Mucosa of descending colon (tissue), 3 donors: Measurements from ENCODE around the gene CAPZA2. TPM values are rescaled to one million over a fixed set of nuclear protein-coding genes. Genes with fewer than 3 reads are reported as not detected.

Experiments
- ATAC-seq: fragments of 200-7000 bp; cut with Tn5 transposase; one replicate; pipeline ENCODE4 v1.9.1; 2020; ENCODE audit warnings: mild to moderate bottlenecking, moderate library complexity
- DNase-seq, 3 donors: peaks; one replicate each; pipeline ENCODE4 v3.0.0-alpha.2; 2020
- H3K36me3 ChIP-seq: fragments of 200-600 bp; one replicate; pipeline ENCODE4 v1.8.0; 2021; ENCODE audit warnings: low read depth, mild to moderate bottlenecking
- H3K4me1 ChIP-seq: fragments of 200-600 bp; one replicate; pipeline ENCODE4 v1.8.0; 2021; ENCODE audit warnings: low read depth, mild to moderate bottlenecking
- H3K4me3 ChIP-seq: fragments of 200-600 bp; one replicate; pipeline ENCODE4 v1.8.0; 2021; ENCODE audit warnings: mild to moderate bottlenecking
- H3K9me3 ChIP-seq: fragments of 200-600 bp; one replicate; pipeline ENCODE4 v1.8.0; 2021; ENCODE audit warnings: mild to moderate bottlenecking
- intact Hi-C, 2 donors: fragments of 100-400 bp; cut with DNase I in 1 of 2; cut with micrococcal nuclease in 1 of 2; formaldehyde crosslinking; loops; one replicate each; pipeline versions ENCODE4 v1.11.0 to v1.11.1; 2022; cut with DNase I, micrococcal nuclease
- total RNA-seq, 3 donors: library from RNA; stranded (reverse); fragmentation: NEBNext Ultra II Directional in 2 of 3; extraction: Animal tissue kit (Norgen Biotek cat#: 25700) in 2 of 3; gene quantifications; one replicate each; pipeline versions ENCODE4 v1.2.1 to v1.2.4, GENCODE V29; 2021 to 2023
- TF ChIP-seq, protein P1 (sequence below): fragments of 200-600 bp; IDR thresholded peaks from one replicate; pipeline ENCODE4 v1.8.0; 2022; ENCODE audit warnings: antibody characterized with exemption, mild to moderate bottlenecking
- donor health status: DM: no; HTN: no; CAD: no; lungs with moderate emphysema.
- donor health status: DM: no; HTN: no; CAD: no.
- donor health status: DM: no; HTN: yes; CAD: no.

Gene CAPZA2
- total RNA-seq, 3 donors from 2014 or later: 161 to 303 (median 221) TPM

DNA sequence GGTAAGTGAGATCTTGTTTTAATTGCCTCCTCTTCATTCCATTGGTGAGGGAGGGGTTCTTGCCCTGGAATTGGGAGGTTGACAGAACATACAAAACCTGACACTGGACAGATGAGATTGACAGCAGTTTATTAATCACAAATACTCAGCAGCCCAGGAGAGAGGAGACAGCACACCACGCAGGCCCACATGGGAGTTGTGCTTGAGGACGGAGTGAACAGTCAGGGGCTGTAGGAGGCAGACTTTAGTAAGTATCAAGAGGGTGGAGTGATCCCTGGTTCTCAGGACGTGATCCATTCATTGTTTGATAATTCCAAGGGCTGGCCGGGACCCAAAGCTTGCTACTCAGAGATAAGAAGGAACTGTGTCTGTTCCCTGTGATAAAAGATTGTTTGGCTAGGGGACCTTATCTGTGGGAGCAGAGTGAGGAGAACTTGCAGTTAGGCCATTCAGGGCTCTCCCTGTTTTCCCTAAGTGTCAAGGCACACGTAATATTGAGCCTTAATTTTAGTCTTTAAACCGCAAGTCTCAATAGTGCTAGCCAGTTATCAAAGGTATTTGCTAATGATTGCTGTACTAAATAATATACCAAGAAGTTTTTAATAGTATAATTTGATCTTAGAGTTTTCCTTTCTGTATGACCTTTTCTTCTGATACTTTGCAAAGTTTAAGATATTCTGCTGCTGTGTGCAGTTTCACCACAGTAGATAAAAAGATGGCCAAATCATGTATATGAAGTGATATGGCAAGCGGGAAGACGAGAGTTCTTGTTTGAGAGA, 14.5 kb downstream of the CAPZA2 start:
- intact Hi-C loops: no loop called here
- DNase-seq: peak; percentile 50 to 68 (median 52)
- Histone ChIP-seq H3K36me3 (no peaks in the 10 kb centered on the region), H3K4me3 (no peak overlapping the region), H3K4me1 (peaks cover 20% of the 10 kb centered on the region), H3K9me3 (no peaks in the 10 kb centered on the region)
- peak; percentile 91 for ATAC-seq
- TF ChIP-seq, protein P1, sequence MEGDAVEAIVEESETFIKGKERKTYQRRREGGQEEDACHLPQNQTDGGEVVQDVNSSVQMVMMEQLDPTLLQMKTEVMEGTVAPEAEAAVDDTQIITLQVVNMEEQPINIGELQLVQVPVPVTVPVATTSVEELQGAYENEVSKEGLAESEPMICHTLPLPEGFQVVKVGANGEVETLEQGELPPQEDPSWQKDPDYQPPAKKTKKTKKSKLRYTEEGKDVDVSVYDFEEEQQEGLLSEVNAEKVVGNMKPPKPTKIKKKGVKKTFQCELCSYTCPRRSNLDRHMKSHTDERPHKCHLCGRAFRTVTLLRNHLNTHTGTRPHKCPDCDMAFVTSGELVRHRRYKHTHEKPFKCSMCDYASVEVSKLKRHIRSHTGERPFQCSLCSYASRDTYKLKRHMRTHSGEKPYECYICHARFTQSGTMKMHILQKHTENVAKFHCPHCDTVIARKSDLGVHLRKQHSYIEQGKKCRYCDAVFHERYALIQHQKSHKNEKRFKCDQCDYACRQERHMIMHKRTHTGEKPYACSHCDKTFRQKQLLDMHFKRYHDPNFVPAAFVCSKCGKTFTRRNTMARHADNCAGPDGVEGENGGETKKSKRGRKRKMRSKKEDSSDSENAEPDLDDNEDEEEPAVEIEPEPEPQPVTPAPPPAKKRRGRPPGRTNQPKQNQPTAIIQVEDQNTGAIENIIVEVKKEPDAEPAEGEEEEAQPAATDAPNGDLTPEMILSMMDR: no peak

DNA sequence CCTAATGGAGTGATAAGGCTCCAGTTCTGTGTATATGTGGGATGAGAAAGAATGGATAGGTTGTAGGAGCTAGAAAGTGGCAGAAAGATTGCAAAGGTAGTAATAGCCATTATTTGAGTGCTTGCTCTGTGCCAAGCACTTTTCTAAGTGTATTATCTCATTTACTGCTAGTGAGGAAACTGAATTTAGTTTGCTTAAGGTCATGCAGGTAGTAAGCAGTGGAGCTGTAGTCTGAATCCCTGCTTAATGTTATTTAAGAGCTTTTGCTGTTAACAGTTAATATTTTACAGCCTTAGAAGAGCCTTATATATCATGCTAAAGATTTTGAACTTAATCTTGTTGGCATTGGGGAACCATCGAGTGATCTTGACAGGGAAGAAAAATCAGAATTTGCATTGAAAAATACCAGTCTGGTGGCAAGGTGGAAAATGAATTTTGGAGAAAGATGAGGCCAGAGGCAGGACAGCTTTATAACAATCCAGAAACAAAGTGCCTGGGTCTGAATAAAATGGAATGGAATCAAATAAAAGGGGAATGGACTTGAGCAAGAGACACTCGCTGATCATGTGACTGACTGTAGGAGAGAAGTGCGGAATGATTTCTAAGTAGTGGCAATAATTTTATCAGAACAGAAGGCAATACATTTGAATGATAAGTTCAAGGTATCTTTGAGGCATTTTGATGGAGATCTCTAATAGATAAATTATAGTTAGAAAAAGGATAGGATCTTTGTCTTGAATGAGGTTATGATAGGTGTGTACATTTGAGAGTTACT, 15.2 kb downstream of the CAPZA2 start:
- intact Hi-C loops: no loop called here
- H3K9me3 ChIP-seq: no peaks in the 10 kb centered on the region
- H3K36me3 ChIP-seq: no peaks in the 10 kb centered on the region
- ATAC-seq: no peak
- H3K4me3 ChIP-seq: no peak overlapping the region
- H3K4me1 ChIP-seq: peaks cover 20% of the 10 kb centered on the region
- DNase-seq: no peak
- TF ChIP-seq, protein P1: no peak

DNA sequence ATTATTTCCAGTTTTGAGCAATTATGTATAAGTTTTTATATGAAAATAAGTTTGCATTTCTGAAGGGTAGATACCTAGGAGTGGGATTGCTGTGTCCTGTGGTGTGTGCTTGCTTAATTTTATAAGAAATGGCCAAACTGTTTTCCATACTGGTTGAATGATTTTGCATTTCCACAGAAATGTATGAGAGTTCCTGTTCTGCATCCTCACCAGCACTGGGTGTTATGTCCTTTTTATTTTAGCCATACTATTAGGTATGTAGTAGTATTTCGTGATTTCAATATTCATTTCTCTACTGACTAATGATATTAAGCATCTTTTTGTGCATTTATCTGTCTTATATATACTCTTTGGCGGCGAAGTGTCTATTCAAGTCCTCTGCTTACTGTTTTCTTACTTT, 22.3 kb downstream of the CAPZA2 start:
- DNase-seq (no peak), ATAC-seq (no peak)
- intact Hi-C loops: no loop called here
- no peak overlapping the region for H3K4me3 ChIP-seq
- H3K36me3 ChIP-seq: no peaks in the 10 kb centered on the region
- H3K9me3 ChIP-seq: no peaks in the 10 kb centered on the region
- peaks cover 11% of the 10 kb centered on the region for H3K4me1 ChIP-seq
- TF ChIP-seq, protein P1: no peak

DNA sequence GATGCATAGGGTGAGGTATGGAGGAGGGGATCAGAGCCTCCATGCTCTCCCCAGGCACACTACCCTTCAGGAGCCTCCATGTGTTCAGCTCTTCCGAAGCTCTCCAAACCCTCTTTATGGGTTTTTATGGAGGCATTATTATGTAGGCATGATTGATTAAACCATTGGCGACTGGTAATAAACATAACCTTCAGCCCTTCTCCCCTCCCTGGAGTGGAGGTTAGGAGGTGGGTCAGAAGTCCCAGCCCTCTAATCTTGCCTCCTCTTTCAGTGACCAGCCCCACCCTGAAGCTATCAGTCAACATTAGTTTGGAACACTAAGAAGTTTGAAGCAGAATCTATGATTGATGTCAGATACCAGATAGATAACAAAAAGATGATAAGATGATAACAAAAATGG, 23.3 kb downstream of the CAPZA2 start:
- TF ChIP-seq, protein P1: no peak
- DNase-seq (no peak), ATAC-seq (peak; percentile 69)
- Histone ChIP-seq H3K4me1 (peaks cover 11% of the 10 kb centered on the region), H3K36me3 (no peaks in the 10 kb centered on the region), H3K4me3 (no peak overlapping the region), H3K9me3 (no peaks in the 10 kb centered on the region)
- intact Hi-C loops: no loop called here

DNA sequence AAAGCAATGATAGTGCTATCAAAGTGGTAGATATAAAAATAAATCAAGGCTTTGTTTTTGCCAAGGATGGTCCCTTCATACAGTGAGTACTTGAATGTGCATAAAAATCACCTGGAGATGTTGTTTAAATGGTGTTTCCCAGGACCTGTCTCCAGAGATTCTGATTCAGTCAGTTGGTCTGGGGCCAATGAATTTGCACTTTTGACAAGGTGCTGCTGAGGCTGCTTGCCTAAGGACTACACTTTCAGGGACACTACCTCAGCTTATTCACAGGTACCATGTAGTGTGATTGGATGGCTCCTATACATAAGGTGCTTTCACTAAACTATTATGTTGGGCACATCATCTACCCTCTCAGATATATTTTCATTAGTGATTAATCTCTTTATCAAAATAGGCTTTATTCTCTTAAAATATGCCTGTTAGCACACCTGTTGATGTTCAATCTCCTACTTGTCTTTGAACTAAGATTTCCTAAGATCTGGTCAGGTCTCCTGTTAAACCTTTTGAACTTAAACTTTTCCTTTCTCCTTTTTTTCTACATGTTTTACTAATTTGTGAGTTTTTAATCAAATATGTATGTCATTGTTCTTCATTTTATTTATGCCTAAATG, 24.3 kb downstream of the CAPZA2 start:
- intact Hi-C loops: no loop called here
- no peak for DNase-seq
- peaks cover 11% of the 10 kb centered on the region for H3K4me1 ChIP-seq
- ATAC-seq: no peak
- no peaks in the 10 kb centered on the region for H3K9me3 ChIP-seq
- TF ChIP-seq, protein P1: no peak
- H3K4me3 ChIP-seq: no peak overlapping the region
- no peaks in the 10 kb centered on the region for H3K36me3 ChIP-seq
